NK-92 (cell line): ENCODE measurements around the gene SRRM3.
"Not testable (repeated sequence)": the region's sequence is repeated elsewhere in the genome, so short reads cannot be mapped to it uniquely, and the experiment has no call there.

ENCODE experiments used
- DNase-seq: peaks from one replicate; lab custom pipeline; 2025; ENCODE audit not compliant: unreplicated experiment; lab: John Stamatoyannopoulos, UW

SRRM3 gene

GRCh38 chr7:76311838-76312237 is 110.1 kb downstream of the SRRM3 start:
- not testable (repeated sequence) for DNase-seq

- DNase-seq, result peak; percentile 56
These were observed 112.5 kb downstream of the SRRM3 start for GRCh38 chr7:76314042-76314721.

GRCh38 chr7:76314740-76315139 is 113.0 kb downstream of the SRRM3 start:
- not testable (repeated sequence) for DNase-seq

- DNase-seq, result no peak
These were observed 113.7 kb downstream of the SRRM3 start for GRCh38 chr7:76315364-76315763.

GRCh38 chr7:76316984-76317781 is 115.5 kb downstream of the SRRM3 start:
- DNase-seq, result no peak

- DNase-seq, result peak; percentile 74
These were observed 116.2 kb downstream of the SRRM3 start for GRCh38 chr7:76317782-76318487.

- DNase-seq, result no peak
These were observed 117.0 kb downstream of the SRRM3 start for GRCh38 chr7:76318488-76319353.

DNA sequence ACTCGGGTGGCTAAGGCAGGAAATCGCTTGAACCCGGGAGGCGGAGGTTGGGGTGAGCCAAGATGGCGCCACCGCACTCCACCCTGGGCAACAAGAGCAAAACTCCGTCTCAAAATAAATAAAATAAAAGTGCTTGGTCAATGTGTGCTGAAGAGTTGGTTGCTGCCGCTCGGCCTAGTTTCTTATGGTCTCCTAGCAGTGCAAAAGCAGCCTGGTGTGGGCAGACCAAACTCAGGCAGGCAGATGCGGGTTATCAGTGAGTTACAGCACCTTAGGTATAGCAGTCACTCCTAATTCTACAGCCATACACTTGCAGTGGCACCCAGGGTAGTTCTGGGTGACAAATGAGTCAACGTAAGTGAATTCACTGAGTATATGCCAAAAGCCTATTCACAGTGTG is 123.4 kb downstream of the SRRM3 start:
- no peak for DNase-seq

GRCh38 chr7:76325811-76326210 is 124.1 kb downstream of the SRRM3 start:
- no peak for DNase-seq

DNA sequence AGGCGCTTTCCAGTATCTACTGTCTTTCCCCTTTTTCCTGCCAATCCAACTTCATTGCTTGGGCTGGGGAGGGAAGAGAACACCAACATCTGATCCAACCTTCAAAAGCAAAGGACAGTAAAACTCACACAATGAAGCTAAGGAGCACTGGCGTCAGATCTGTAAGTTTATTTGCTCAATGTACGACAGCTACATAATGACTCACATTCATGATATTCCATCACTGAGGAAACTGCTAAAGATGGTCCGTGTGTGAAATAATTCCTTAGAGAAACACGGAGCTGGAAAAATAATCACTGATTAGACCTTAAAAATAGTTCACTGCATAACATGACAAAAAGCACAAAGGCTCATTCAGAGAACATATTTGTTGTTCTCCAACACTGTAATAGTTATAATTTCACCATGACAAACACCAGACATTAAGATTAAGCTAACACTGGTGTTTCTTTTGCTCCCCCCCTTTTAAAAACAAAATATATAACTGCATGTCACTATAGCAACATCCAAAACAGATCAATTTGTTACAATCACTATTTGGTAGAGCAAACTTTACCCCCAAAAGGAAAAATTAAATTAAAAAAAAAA is 125.0 kb downstream of the SRRM3 start:
- no peak for DNase-seq

- DNase-seq, result no peak
These were observed 125.9 kb downstream of the SRRM3 start for GRCh38 chr7:76327610-76328009.

GRCh38 chr7:76328389-76328788 is 126.7 kb downstream of the SRRM3 start:
- no peak for DNase-seq

DNA sequence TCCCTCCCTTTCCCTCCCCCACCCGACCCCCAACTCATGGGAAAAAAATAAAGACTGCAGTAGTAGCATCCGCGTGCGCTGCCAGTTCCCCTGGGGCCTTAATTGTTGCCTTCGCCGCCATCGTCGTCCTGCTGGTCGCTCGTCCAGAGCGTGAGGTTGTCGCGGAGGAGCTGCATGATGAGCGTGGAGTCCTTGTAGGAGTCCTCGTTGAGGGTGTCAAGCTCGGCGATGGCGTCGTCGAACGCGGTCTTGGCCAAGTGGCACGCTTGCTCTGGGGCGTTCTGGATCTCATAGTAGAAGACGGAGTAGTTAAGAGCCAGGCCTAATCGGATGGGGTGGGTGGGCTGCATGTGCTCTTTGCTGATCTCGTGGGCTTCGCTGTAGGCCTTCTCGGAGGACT is 127.8 kb downstream of the SRRM3 start:
- no peak for DNase-seq

DNA sequence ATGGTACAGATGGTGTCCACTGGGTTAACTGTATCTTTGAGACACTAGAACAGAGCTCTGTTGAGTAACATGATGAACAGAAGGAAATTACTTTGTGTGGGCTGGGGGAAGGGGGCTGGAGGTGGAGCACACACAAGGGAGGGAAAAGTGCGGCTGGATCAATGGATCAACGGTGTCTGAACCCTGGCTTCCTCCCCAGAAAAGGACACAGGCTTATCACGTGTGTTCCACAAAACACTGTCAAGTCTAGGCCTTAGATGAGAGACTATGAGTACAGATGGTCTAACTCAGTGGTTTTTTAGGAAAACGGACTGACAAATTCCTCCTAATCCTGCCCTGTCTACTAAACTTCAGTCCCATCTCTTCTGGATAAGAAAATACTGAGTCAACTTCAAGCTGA is 128.6 kb downstream of the SRRM3 start:
- no peak for DNase-seq

GRCh38 chr7:76330673-76331072 is 129.0 kb downstream of the SRRM3 start:
- DNase-seq, result no peak

- no peak for DNase-seq
These were observed 130.4 kb downstream of the SRRM3 start for GRCh38 chr7:76332078-76332477.

- no peak for DNase-seq
These were observed 131.9 kb downstream of the SRRM3 start for GRCh38 chr7:76333511-76334101.

DNA sequence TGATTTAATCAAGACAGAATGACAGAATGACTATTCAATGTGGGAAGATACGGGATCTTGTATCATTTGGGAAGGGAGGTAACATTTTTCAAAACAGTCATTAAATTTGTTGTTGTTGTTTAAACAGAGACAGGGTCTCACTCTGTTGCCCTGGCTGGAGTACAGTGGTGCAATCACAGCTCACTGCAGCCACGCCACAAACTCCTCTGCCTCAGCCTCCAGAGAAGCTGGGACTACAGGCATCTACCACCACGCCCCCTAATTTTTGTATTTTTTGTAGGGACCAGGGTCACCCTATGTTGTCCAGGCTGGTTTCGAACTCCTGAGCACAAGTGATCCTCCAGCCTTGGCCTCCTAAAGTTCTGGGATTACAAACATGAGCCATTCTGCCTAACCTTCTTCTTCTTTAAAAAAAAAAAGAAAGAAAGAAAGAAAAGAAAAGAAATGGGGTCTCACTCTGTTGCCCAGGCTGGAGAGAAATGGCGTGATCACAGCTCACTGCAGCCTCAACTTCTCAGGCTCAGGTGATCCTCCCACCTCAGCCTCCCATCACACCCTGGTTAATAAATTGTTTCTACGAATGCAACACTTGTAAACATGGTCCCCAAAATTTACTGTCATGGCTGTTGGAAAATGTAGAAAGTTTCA is 132.7 kb downstream of the SRRM3 start:
- no peak for DNase-seq

- DNase-seq, result not testable (repeated sequence)
These were observed 133.7 kb downstream of the SRRM3 start for GRCh38 chr7:76335417-76335816.

DNA sequence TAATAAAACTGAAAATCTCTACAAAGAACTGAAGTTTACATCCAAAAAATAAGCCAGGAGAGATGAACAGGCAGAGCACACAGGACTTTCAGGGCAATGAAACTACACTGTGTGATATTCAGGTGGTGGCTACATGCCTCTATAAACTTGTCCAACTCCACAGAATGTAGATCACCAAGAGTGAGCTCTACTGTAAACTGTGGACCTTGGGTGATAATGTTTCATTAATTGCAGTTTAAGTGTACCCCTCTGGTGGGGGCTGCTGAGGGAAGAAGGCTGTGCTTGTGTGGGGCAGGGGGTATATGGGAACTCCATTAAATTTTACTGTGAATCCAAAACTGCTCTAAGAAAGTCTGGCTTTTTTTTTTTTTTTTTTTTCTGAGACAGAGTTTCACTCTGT is 134.4 kb downstream of the SRRM3 start:
- DNase-seq, result no peak
